ENCODE results near the gene FNIP2.

GRCh38 chr4:158826057-158826456 lies 57.2 kb downstream of the FNIP2 start:
- TF ChIP-seq CTCF (IDR thresholded peaks at IDR 0.05): no peak
- TF ChIP-seq ZFX (IDR thresholded peaks at IDR 0.05; ENCODE audit: borderline replicate concordance): no peak
